Tibial nerve (tissue), 4 donors: ENCODE measurements around the gene IRX6. TPM values are rescaled to one million over a fixed set of nuclear protein-coding genes. Genes with fewer than 3 reads are reported as not detected.
A peak's percentile ranks its signal among the peaks of the same experiment; 100 is the strongest.

Experiments
- DNase-seq, 2 donors: peaks; one replicate each; pipeline ENCODE4 v3.0.0-alpha.2; 2019; ENCODE audit warnings: low spot score in 2 of 2
- H3K27ac ChIP-seq, 4 donors: fragments of 200-600 bp; sonication (generic) in 3 of 4; one replicate each; pipeline ENCODE4 v1.5.1; 2017 to 2019; ENCODE audit warnings: mild to moderate bottlenecking in 1 of 4
- H3K27me3 ChIP-seq, 2 donors: fragments of 200-600 bp; sonication (generic) in 1 of 2; one replicate each; pipeline versions ENCODE4 v1.5.1 to v1.6.0; 2017 to 2019
- H3K36me3 ChIP-seq, 3 donors: fragments of 200-600 bp; sonication (generic); one replicate each; pipeline ENCODE4 v1.5.1; 2018 to 2019
- H3K4me1 ChIP-seq, 4 donors: fragments of 200-600 bp; sonication (generic) in 3 of 4; one replicate each; pipeline ENCODE4 v1.5.1; 2017 to 2019
- H3K4me3 ChIP-seq, 4 donors: fragments of 200-600 bp; sonication (generic) in 3 of 4; one replicate each; pipeline ENCODE4 v1.5.1; 2017 to 2019; ENCODE audit warnings: mild to moderate bottlenecking in 1 of 4, moderate library complexity in 1 of 4
- H3K9me3 ChIP-seq, 4 donors: fragments of 200-600 bp; sonication (generic) in 3 of 4; one replicate each; pipeline ENCODE4 v1.5.1; 2017 to 2019
- EP300 ChIP-seq, 2 donors: sonication (generic); formaldehyde crosslinking; IDR thresholded peaks; one replicate each; pipeline ENCODE4 v1.6.1; 2017; ENCODE audit warnings: antibody characterized with exemption in 2 of 2, mild to moderate bottlenecking in 1 of 2
- POLR2A ChIP-seq, 2 donors: fragments of 450-650 bp; IDR thresholded peaks; one replicate each; pipeline ENCODE4 v1.6.1; 2017; ENCODE audit warnings: antibody characterized with exemption in 2 of 2, mild to moderate bottlenecking in 2 of 2, moderate library complexity in 2 of 2
- WGBS, 2 donors: methylation state at CpG; one replicate each; pipeline ENCODE4 v1.1.5; 2018; 5-methylcytosine and 5-hydroxymethylcytosine counted together
- total RNA-seq, 4 donors: library from RNA; depleted of rRNA; stranded (reverse); fragments of >200 nt; gene quantifications; one replicate each; pipeline ENCODE4 v1.1.0, GENCODE V29; 2016
- TF ChIP-seq, protein P1 (sequence below), 5 experiments: fragments of 200-600 bp in 3 of 5; fragments of 450-650 bp in 2 of 5; sonication (generic) in 3 of 5; IDR thresholded peaks; one replicate each; pipeline ENCODE4 v1.5.1; 2016 to 2019; ENCODE audit warnings: antibody characterized with exemption in 5 of 5, mild to moderate bottlenecking in 3 of 5, moderate library complexity in 2 of 5

The IRX6 gene
- total RNA-seq, 4 donors from 2014 or later = 0.66 to 2.1 (median 1.4) TPM

- TF ChIP-seq POLR2A (IDR thresholded peaks at IDR 0.05) (no peak), EP300 (IDR thresholded peaks at IDR 0.05) (no peak)
- TF ChIP-seq, protein P1, sequence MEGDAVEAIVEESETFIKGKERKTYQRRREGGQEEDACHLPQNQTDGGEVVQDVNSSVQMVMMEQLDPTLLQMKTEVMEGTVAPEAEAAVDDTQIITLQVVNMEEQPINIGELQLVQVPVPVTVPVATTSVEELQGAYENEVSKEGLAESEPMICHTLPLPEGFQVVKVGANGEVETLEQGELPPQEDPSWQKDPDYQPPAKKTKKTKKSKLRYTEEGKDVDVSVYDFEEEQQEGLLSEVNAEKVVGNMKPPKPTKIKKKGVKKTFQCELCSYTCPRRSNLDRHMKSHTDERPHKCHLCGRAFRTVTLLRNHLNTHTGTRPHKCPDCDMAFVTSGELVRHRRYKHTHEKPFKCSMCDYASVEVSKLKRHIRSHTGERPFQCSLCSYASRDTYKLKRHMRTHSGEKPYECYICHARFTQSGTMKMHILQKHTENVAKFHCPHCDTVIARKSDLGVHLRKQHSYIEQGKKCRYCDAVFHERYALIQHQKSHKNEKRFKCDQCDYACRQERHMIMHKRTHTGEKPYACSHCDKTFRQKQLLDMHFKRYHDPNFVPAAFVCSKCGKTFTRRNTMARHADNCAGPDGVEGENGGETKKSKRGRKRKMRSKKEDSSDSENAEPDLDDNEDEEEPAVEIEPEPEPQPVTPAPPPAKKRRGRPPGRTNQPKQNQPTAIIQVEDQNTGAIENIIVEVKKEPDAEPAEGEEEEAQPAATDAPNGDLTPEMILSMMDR (IDR thresholded peaks at IDR 0.05) = no peak
- H3K4me1 ChIP-seq = no peaks in the 10 kb centered on the region
- H3K36me3 ChIP-seq = no peaks in the 10 kb centered on the region
- no peaks in the 10 kb centered on the region for H3K27me3 ChIP-seq
- peaks cover 0 to 4% (median 0%) of the 10 kb centered on the region in 4 donors for H3K9me3 ChIP-seq
- 85 to 94% methylated on average over 2 of the region's 2 CpGs for WGBS, 2 donors
- H3K27ac ChIP-seq = no peak overlapping the region
- no peak for DNase-seq
- no peak overlapping the region for H3K4me3 ChIP-seq
These were observed 15.0 kb upstream of the IRX6 start for GRCh38 chr16:55308973-55309372.

DNA sequence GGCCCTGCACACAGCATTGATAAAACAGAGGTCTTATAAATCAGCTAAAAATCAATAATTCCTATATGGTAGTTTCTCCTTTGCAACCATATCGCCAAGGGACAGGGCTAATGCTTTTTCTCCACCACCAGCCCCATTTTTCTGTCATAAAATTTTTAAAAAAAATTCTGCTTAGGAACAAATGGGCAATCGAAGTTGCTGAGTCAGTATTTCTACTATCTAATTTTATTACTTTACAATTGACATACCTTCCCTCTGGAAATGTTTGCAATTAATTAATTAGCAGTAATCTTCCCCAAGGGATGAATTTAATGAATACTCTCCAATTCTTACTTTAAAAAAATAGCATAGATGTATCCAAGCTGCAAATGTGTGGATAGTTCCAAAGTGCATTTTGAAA lies 1.7 kb upstream of the IRX6 start:
- Histone ChIP-seq H3K9me3 (no peaks in the 10 kb centered on the region), H3K4me3 (no peak overlapping the region), H3K27ac (no peak overlapping the region), H3K27me3 (peaks cover 0 to 59% of the 10 kb centered on the region in 2 donors), H3K36me3 (no peaks in the 10 kb centered on the region), H3K4me1 (peaks cover 0 to 17% (median 0%) of the 10 kb centered on the region in 4 donors)
- no peak for DNase-seq
- WGBS, 2 donors = 67 to 74% methylated on average over 2 of the region's 2 CpGs
- TF ChIP-seq EP300 (IDR thresholded peaks at IDR 0.05) = no peak
- TF ChIP-seq, protein P1 (IDR thresholded peaks at IDR 0.05) = no peak
- TF ChIP-seq POLR2A (IDR thresholded peaks at IDR 0.05) = no peak

DNA sequence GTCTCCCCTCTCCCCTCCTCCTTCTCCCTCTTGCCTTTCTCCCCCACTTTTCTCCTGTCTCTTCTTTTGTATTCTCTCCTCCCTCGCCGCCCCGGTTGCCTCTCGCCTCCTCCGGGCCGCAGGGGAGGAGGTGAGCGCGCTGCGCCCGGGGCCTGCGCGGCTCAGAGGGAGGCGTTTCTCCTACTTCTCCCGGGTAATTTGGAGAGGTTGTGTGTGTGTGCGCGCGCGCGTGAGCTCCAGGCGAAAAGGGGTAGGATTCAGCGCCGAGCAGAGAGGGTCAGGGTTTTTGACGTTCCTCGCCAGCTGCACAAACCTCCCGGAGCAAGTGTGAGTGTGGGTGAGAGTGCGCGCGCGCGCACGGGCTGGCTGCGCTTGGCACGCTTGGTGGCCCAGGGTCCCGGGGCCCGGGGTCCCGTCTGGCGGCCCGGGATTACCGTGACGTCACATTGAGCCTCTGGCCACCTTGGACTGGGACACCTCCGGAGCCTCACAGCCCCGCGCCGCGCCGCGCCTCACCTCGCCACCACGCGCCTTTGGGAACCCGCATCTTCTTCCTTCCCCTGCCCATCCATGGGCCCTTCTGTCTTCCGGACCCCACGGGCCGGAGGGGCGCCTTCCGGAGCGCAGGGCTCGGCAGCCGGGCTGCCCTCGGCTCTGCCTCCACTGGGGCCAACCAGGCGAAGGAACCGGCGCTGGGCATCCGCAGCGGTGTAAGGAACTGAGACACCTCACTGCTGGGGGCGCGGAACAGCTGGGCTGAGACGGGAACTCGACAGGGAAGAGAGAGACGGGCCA lies 479 bp downstream of the IRX6 start:
- WGBS, 2 donors = 4 to 5% methylated on average over 55 to 64 of the region's 70 CpGs
- Histone ChIP-seq H3K36me3 (no peaks in the 10 kb centered on the region), H3K27ac (no peak overlapping the region), H3K27me3 (peaks cover 0 to 80% of the 10 kb centered on the region in 2 donors), H3K4me3 (peak overlapping the region in 1 of 4 donors; percentile 4), H3K9me3 (no peaks in the 10 kb centered on the region), H3K4me1 (peaks cover 0 to 27% (median 0%) of the 10 kb centered on the region in 4 donors)
- DNase-seq = no peak
- TF ChIP-seq POLR2A (IDR thresholded peaks at IDR 0.05) = no peak
- TF ChIP-seq EP300 (IDR thresholded peaks at IDR 0.05) = no peak
- TF ChIP-seq, protein P1 (IDR thresholded peaks at IDR 0.05) = no peak

DNA sequence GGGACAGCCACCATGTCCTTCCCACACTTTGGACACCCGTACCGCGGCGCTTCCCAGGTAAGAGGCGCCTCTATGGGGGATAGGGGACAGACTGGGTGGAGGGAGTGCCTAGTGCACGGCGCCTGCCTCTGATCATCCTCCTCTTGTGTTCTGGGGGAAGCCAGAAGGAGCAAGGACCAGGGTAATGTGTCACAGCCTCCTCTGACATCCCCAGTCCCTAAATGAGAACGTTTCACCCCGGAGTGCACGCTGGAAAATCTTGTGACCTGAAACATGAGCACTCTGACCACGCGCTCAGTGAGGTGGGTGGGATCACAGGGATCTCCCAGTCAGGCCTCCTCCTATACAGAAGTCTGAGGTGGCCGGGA lies 1.1 kb downstream of the IRX6 start:
- no peak overlapping the region for H3K27ac ChIP-seq
- H3K4me3 ChIP-seq = no peak overlapping the region
- peaks cover 0 to 27% (median 0%) of the 10 kb centered on the region in 4 donors for H3K4me1 ChIP-seq
- no peak for TF ChIP-seq POLR2A (IDR thresholded peaks at IDR 0.05)
- TF ChIP-seq, protein P1 (IDR thresholded peaks at IDR 0.05) = no peak
- TF ChIP-seq EP300 (IDR thresholded peaks at IDR 0.05) = no peak
- no peaks in the 10 kb centered on the region for H3K9me3 ChIP-seq
- WGBS, 2 donors = 2% methylated on average over 10 to 13 of the region's 13 CpGs
- peaks cover 0 to 86% of the 10 kb centered on the region in 2 donors for H3K27me3 ChIP-seq
- DNase-seq = no peak
- no peaks in the 10 kb centered on the region for H3K36me3 ChIP-seq

- no peaks in the 10 kb centered on the region for H3K9me3 ChIP-seq
- no peak overlapping the region for H3K27ac ChIP-seq
- H3K4me1 ChIP-seq = peaks cover 0 to 29% (median 0%) of the 10 kb centered on the region in 4 donors
- no peak for DNase-seq
- WGBS, 2 donors = 7 to 9% methylated on average over 12 of the region's 12 CpGs
- TF ChIP-seq POLR2A (IDR thresholded peaks at IDR 0.05) (no peak), EP300 (IDR thresholded peaks at IDR 0.05) (no peak)
- H3K36me3 ChIP-seq = no peaks in the 10 kb centered on the region
- no peak overlapping the region for H3K4me3 ChIP-seq
- H3K27me3 ChIP-seq = peaks cover 0 to 91% of the 10 kb centered on the region in 2 donors
These were observed 1.6 kb downstream of the IRX6 start for GRCh38 chr16:55325458-55326109.
